GM23248 (cell line): Measurements from ENCODE around the gene COPG2.

Source experiments
- EZH2 ChIP-seq: fragments of 200-600 bp; sonication (generic); IDR thresholded peaks from 2 replicates; pipeline ENCODE4 v1.6.1; 2018; ENCODE audit warnings: antibody characterized with exemption, mild to moderate bottlenecking; ENCODE audit not compliant: insufficient read depth, poor library complexity, severe bottlenecking
- EZH2phosphoT487 ChIP-seq: fragments of 200-600 bp; sonication (generic); IDR thresholded peaks from 2 replicates; pipeline ENCODE4 v1.6.1; 2018; ENCODE audit warnings: antibody characterized with exemption, moderate library complexity, mild to moderate bottlenecking, low read depth; ENCODE audit not compliant: insufficient read depth

- no peak for TF ChIP-seq EZH2
- TF ChIP-seq EZH2phosphoT487: no peak
Observed at GRCh38 chr7:130500910-130501309, 167.6 kb downstream of the COPG2 start.
